ENCODE measurements around the gene DDX60.

Gene DDX60

DNA sequence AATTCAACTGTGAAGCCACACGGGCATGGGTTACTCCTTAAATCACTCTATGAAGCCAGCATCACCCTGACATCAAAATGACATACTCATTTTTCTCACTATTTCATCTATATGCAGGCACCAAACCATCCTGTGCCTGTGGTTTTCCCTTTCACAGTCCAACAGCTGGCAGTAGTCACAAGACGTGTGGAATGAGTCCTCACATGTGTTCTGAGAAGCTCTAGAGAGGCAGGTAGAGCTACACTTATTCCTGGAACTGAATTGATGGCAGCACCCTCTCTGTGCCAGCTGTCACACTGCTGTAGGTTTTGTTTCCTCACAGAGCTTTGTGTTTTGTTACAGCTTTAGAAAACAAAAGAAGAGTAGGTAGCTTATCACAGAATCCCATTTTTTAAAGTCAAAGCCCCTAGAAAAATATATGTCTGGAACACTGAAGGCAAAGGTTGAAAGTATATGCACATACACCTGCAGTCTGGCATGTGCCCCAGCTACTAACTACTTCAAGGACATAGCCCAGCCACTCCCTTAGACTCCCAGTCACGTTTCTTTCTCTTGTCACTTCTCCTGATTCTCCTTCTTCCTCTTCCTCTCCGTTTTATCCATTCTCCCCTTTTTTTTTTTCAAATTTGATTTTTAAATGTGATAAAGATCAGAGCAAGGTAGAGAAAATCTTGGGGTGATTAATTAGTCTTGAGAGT is 119.1 kb downstream of the DDX60 start:
- in situ Hi-C loops (cut with MboI; ENCODE audit: low pct_unique_long_range_greater_than_20kb, low sequenced_read_pairs, unreplicated experiment), result loop anchor here (25.0 kb wide), 1 partner anchor 1288 kb away; no protein-coding TSS in a partner anchor
- no peak for DNase-seq (ENCODE audit: low spot score)
- TF ChIP-seq CTCF (IDR thresholded peaks at IDR 0.05; ENCODE audit: extremely low read depth, insufficient read depth, missing control alignments), result no peak

DNA sequence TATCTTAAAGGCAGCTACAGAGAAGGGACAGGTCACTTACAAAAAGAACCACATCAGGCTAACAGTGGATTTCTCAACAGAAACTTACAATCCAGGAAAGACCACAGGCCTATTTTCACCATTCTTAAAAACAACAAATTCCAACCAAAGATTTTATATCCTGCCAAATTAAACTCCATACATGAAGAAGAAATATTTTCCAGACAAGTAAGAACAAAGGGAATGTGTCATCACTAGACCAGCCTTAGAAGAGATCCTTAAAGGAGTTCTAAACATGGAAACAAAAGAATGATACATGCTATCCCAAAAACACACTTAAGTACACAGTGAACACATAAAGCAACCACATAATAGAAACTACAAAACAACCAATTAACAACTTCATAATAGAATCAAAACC is 120.6 kb downstream of the DDX60 start:
- DNase-seq (ENCODE audit: low spot score), result no peak
- in situ Hi-C loops (cut with MboI; ENCODE audit: low pct_unique_long_range_greater_than_20kb, low sequenced_read_pairs, unreplicated experiment), result loop anchor here (25.0 kb wide), 1 partner anchor 1289 kb away; no protein-coding TSS in a partner anchor
- no peak for TF ChIP-seq CTCF (IDR thresholded peaks at IDR 0.05; ENCODE audit: extremely low read depth, insufficient read depth, missing control alignments)

GRCh38 chr4:168188754-168189153 is 129.8 kb downstream of the DDX60 start:
- DNase-seq (ENCODE audit: low spot score), result no peak
- in situ Hi-C loops (cut with MboI; ENCODE audit: low pct_unique_long_range_greater_than_20kb, low sequenced_read_pairs, unreplicated experiment), result loop anchor here (25.0 kb wide), 1 partner anchor 1299 kb away; no protein-coding TSS in a partner anchor
- TF ChIP-seq CTCF (IDR thresholded peaks at IDR 0.05; ENCODE audit: extremely low read depth, insufficient read depth, missing control alignments), result no peak

GRCh38 chr4:168183717-168184571 is 134.6 kb downstream of the DDX60 start:
- TF ChIP-seq CTCF (IDR thresholded peaks at IDR 0.05; ENCODE audit: extremely low read depth, insufficient read depth, missing control alignments), result peak; percentile 59
- in situ Hi-C loops (cut with MboI; ENCODE audit: low pct_unique_long_range_greater_than_20kb, low sequenced_read_pairs, unreplicated experiment), result loop anchor here (5.0 to 25.0 kb wide), 2 partner anchors 733 to 1303 kb away; no protein-coding TSS in a partner anchor
- peak; percentile 56 for DNase-seq (ENCODE audit: low spot score)

DNA sequence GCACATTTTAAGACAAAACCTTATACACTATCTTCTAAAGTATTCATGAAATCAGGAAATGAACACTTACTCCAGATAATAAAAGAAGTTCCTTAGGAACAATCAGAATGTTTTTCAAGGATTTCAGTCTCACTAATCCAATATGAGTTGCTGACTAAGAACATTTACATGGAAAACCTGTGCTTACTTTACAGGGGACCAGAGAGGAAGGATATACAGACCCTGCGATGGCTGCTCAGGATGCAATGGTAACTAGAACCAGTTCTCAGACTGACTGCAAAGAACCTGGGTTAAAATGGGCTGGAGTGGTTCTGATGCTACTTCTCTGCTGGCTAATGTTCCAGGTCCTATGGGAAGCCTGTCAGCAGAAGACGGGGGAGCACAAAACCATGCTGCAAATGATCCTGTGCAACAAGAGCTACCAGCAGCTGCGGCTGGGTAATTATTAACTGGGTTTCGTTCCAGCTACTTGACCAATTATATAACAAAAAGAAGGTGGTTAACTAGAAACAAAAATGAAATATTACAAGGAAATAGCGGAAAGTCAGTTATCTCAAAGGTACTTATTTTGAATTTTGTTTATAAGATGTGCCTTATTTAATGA is 140.9 kb downstream of the DDX60 start:
- DNase-seq (ENCODE audit: low spot score), result no peak
- in situ Hi-C loops (cut with MboI; ENCODE audit: low pct_unique_long_range_greater_than_20kb, low sequenced_read_pairs, unreplicated experiment), result loop anchor here (25.0 kb wide), 1 partner anchor 1310 kb away; no protein-coding TSS in a partner anchor
- TF ChIP-seq CTCF (IDR thresholded peaks at IDR 0.05; ENCODE audit: extremely low read depth, insufficient read depth, missing control alignments), result no peak

DNA sequence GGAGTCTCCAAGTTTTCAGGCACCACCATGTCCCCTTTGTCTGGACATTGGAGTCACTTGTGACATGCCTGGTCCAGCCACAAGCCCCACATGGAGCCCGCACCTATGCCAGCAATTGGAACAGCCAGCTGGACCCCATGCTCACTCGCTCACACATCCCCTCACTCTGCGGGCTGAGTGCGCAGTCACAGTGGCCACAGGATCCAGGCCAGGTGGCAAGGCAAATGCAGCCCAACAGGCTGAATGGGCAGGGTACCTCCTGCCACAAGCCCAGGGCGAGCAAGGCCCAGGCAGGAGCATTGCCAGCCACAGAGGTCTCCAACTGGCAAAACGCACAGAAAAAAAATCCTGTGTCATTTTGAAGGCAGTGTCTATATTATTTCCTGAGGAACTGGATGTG is 144.2 kb downstream of the DDX60 start:
- DNase-seq (ENCODE audit: low spot score), result no peak

More for the DNA sequence above, 144.2 kb downstream of the DDX60 start:
- no peak for TF ChIP-seq CTCF (IDR thresholded peaks at IDR 0.05; ENCODE audit: extremely low read depth, insufficient read depth, missing control alignments)
- in situ Hi-C loops (cut with MboI; ENCODE audit: low pct_unique_long_range_greater_than_20kb, low sequenced_read_pairs, unreplicated experiment), result no loop called here

Measured in GM13977 (cell line).